Measurements from ENCODE around the gene ERBB4. TPM values are rescaled to one million over a fixed set of nuclear protein-coding genes. Genes with fewer than 3 reads are reported as not detected.

The ERBB4 gene
- total RNA-seq, 2 experiments from 2014 or later = not detected

DNA sequence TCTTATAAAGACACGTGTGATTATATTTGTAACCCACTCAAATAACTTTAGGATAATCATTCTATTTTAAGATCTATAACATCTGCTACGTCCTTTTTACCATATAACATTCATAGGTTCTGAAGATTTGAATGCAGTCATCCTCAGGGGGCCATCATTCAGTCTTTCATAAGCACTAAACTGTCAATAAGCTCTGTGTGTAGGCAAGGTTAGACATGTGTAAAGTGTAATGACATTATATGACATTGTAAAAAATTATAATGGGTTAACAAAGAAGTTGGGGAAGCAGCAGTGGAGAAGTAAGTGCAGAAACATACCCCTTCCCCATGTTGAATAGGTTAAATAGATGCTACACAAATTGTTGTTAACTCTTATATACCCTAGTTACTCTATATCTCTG is 845.9 kb downstream of the ERBB4 start:
- CTCF ChIA-PET = no interaction called here

DNA sequence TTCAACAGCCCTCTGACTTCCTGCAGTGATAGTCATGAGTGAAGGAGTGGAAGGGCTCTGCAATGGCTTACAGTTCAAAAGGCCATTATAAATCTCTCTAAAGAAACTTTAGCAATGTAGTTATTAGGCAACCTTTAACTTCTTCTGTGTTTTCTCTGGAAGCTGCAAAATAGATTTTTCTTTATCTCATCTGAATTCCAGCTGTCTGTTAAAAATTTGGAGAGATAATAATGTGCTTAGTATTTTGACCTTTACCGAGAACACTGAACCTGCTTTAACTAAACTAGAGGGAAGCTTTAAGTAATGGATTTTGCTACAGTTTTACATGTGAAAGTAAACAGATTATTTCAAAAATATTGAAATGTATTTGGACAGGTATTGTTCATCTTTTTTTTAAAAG is 847.9 kb downstream of the ERBB4 start:
- Mint-ChIP-seq H3K4me3 (no peak overlapping the region), H3K27me3 (no peaks in the 10 kb centered on the region), H3K27ac (no peak overlapping the region), H3K36me3 (ENCODE audit: low read depth) (no peaks in the 10 kb centered on the region), H3K4me1 (ENCODE audit: low read depth) (no peaks in the 10 kb centered on the region), H3K9me3 (no peaks in the 10 kb centered on the region)
- POLR2A ChIA-PET = no interaction called here
- DNase-seq (no peak), ATAC-seq (ENCODE audit: poor library complexity) (no peak)
- TF ChIP-seq, protein P1, sequence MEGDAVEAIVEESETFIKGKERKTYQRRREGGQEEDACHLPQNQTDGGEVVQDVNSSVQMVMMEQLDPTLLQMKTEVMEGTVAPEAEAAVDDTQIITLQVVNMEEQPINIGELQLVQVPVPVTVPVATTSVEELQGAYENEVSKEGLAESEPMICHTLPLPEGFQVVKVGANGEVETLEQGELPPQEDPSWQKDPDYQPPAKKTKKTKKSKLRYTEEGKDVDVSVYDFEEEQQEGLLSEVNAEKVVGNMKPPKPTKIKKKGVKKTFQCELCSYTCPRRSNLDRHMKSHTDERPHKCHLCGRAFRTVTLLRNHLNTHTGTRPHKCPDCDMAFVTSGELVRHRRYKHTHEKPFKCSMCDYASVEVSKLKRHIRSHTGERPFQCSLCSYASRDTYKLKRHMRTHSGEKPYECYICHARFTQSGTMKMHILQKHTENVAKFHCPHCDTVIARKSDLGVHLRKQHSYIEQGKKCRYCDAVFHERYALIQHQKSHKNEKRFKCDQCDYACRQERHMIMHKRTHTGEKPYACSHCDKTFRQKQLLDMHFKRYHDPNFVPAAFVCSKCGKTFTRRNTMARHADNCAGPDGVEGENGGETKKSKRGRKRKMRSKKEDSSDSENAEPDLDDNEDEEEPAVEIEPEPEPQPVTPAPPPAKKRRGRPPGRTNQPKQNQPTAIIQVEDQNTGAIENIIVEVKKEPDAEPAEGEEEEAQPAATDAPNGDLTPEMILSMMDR (IDR thresholded peaks at IDR 0.05) = no peak
- Histone ChIP-seq H3K4me3 (ENCODE audit: low read length) (no peak overlapping the region), H3K4me1 (ENCODE audit: insufficient read depth, low read length) (no peaks in the 10 kb centered on the region), H3K27ac (ENCODE audit: low read depth in 1 of 2, low read length in 2 of 2) (no peak overlapping the region), H3K36me3 (ENCODE audit: insufficient read depth, low read length) (no peaks in the 10 kb centered on the region), H3K9me3 (ENCODE audit: control insufficient read depth in 1 of 2, insufficient read depth in 1 of 2, low read length in 2 of 2) (no peaks in the 10 kb centered on the region), H3K27me3 (ENCODE audit: control insufficient read depth in 1 of 2, insufficient read depth in 2 of 2, low read length in 2 of 2) (no peaks in the 10 kb centered on the region)
- CTCF ChIA-PET = no interaction called here
- intact Hi-C loops (cut with DNase I, micrococcal nuclease) = no loop called here

More for the DNA sequence above, 845.9 kb downstream of the ERBB4 start:
- POLR2A ChIA-PET = no interaction called here
- Histone ChIP-seq H3K27ac (ENCODE audit: low read depth in 1 of 2, low read length in 2 of 2) (no peak overlapping the region), H3K4me3 (ENCODE audit: low read length) (no peak overlapping the region), H3K9me3 (ENCODE audit: control insufficient read depth in 1 of 2, insufficient read depth in 1 of 2, low read length in 2 of 2) (no peaks in the 10 kb centered on the region), H3K36me3 (ENCODE audit: insufficient read depth, low read length) (no peaks in the 10 kb centered on the region), H3K27me3 (ENCODE audit: control insufficient read depth in 1 of 2, insufficient read depth in 2 of 2, low read length in 2 of 2) (no peaks in the 10 kb centered on the region), H3K4me1 (ENCODE audit: insufficient read depth, low read length) (no peaks in the 10 kb centered on the region)
- intact Hi-C loops (cut with DNase I, micrococcal nuclease) = no loop called here
- Mint-ChIP-seq H3K27me3 (no peaks in the 10 kb centered on the region), H3K4me3 (no peak overlapping the region), H3K27ac (no peak overlapping the region), H3K4me1 (ENCODE audit: low read depth) (no peaks in the 10 kb centered on the region), H3K9me3 (no peaks in the 10 kb centered on the region), H3K36me3 (ENCODE audit: low read depth) (no peaks in the 10 kb centered on the region)
- ATAC-seq (ENCODE audit: poor library complexity) = no peak
- TF ChIP-seq, protein P1 (IDR thresholded peaks at IDR 0.05) = no peak
- no peak for DNase-seq

DNA sequence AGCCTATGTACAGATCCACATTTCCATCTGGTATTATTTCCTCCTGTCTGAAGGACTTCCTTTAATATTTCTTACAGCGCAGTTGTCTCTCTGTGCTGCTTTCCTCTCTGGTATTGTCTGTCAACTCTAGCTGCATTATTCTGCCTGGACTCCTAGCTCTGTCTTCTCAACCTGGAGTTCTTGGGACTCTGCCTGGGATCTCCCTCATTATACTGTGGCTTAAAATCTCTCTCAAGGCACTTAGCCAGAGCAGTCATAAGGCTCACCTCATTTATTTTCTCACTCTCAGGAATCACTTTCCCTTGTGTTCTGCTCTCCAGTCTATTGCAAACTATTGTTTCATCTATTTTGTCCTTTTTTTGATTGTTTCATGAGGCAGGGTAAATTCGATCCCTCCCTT is 850.4 kb downstream of the ERBB4 start:
- no peak for DNase-seq
- ATAC-seq (ENCODE audit: poor library complexity) = no peak
- no peaks in the 10 kb centered on the region for H3K27me3 Mint-ChIP-seq

More for the DNA sequence above, 850.4 kb downstream of the ERBB4 start:
- POLR2A ChIA-PET = no interaction called here
- Mint-ChIP-seq H3K9me3 (peaks cover 5% of the 10 kb centered on the region), H3K27ac (no peak overlapping the region), H3K36me3 (ENCODE audit: low read depth) (no peaks in the 10 kb centered on the region), H3K4me1 (ENCODE audit: low read depth) (no peaks in the 10 kb centered on the region), H3K4me3 (no peak overlapping the region)
- H3K36me3 ChIP-seq (ENCODE audit: insufficient read depth, low read length) = no peaks in the 10 kb centered on the region
- TF ChIP-seq, protein P1 (IDR thresholded peaks at IDR 0.05) = no peak
- no peak overlapping the region for H3K27ac ChIP-seq (ENCODE audit: low read depth in 1 of 2, low read length in 2 of 2)
- intact Hi-C loops (cut with DNase I, micrococcal nuclease) = no loop called here
- H3K9me3 ChIP-seq (ENCODE audit: control insufficient read depth in 1 of 2, insufficient read depth in 1 of 2, low read length in 2 of 2) = peaks cover 0 to 14% of the 10 kb centered on the region in 2 experiments
- no peaks in the 10 kb centered on the region for H3K4me1 ChIP-seq (ENCODE audit: insufficient read depth, low read length)
- CTCF ChIA-PET = no interaction called here
- no peaks in the 10 kb centered on the region for H3K27me3 ChIP-seq (ENCODE audit: control insufficient read depth in 1 of 2, insufficient read depth in 2 of 2, low read length in 2 of 2)
- H3K4me3 ChIP-seq (ENCODE audit: low read length) = no peak overlapping the region

Data from CD4-positive, alpha-beta T cell (primary cell).